ENCODE data around the gene TM4SF18.
"Not testable (repeated sequence)": the region's sequence is repeated elsewhere in the genome, so short reads cannot be mapped to it uniquely, and the experiment has no call there.

TM4SF18 gene

DNA sequence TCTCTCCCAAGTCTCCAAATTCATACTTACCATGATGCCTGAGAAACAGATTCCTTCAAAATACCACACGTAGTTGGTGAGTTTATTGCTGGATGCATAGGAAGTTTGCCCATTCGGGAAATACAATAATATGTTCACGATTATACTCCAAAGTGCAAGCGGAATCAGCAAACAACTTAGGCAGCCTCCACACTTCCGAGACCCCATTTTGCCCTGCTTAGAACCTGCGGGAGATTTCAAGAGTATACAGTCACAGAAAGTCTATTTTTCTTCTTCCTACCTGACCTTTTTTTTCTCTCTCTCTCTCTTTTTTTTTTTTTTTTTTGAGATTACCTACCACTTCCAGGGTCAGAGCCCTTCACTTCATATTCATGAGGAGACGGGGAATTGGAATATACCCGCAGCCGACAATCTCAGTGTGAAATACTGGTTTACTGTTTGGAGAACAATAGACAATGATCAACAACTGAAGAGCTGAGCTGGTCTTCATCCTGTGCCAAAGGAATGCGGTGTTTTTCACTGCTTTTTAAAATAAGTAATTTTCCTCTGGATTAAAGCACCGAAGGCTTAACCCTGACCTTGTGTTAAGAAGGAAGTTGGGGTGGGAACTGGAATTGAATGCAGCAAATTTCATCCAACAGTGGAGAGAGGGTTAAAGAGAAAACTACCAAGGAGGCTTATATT is at the start of gene TM4SF18:
Gene TM4SF18 (minus strand): TSS at position 461 of the 684 bp plus-strand sequence. CDS start 254 bp downstream, at position 207.
- Histone ChIP-seq H3K36me3 (ENCODE audit: insufficient read depth, low read length) (no peaks in the 10 kb centered on the region), H3K4me3 (no peak within 1 kb of the TSS), H3K9me3 (ENCODE audit: low read depth, low read length) (no peaks in the 10 kb centered on the region), H3K27ac (no peak within 1 kb of the TSS), H3K9ac (ENCODE audit: insufficient read length) (no peak within 1 kb of the TSS)
- no peak for DNase-seq (ENCODE audit: low read depth, low spot score)
- TF ChIP-seq POLR2AphosphoS5 (IDR thresholded peaks at IDR 0.05; ENCODE audit: borderline replicate concordance, low read depth, low read length) (no peak), FOXP2 (optimal IDR thresholded peaks at IDR 0.05; ENCODE audit: control extremely low read depth, extremely low read length, insufficient read depth) (no peak), EZH2 (IDR thresholded peaks at IDR 0.05) (no peak)

DNA sequence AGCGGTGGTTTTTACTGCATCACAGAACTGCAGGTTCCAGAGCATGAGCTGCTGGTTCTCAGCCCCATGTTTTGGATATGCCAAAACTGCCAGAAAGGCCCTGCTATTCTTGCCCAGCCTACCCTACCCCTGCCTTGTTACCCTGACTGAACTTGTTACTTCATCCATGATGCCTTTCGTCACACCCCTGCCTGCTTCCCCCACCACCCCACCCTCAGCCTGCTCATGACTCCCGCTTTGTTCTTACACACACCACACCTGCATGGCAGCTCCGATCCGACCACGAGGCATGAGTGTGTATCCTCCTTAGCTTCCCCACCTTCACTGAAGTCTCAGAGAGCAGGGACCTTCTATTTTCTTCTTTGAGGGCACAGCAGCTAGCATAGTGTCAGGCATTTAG is 49.1 kb upstream of the TM4SF18 start:
- Histone ChIP-seq H3K9me3 (ENCODE audit: low read depth, low read length) (no peaks in the 10 kb centered on the region), H3K36me3 (ENCODE audit: insufficient read depth, low read length) (no peaks in the 10 kb centered on the region), H3K4me3 (no peak overlapping the region), H3K27ac (no peak overlapping the region), H3K9ac (ENCODE audit: insufficient read length) (no peak overlapping the region)
- no peak for DNase-seq (ENCODE audit: low read depth, low spot score)
- no peak for TF ChIP-seq FOXP2 (optimal IDR thresholded peaks at IDR 0.05; ENCODE audit: control extremely low read depth, extremely low read length, insufficient read depth)
- TF ChIP-seq EZH2 (IDR thresholded peaks at IDR 0.05): no peak
- no peak for TF ChIP-seq POLR2AphosphoS5 (IDR thresholded peaks at IDR 0.05; ENCODE audit: borderline replicate concordance, low read depth, low read length)

DNA sequence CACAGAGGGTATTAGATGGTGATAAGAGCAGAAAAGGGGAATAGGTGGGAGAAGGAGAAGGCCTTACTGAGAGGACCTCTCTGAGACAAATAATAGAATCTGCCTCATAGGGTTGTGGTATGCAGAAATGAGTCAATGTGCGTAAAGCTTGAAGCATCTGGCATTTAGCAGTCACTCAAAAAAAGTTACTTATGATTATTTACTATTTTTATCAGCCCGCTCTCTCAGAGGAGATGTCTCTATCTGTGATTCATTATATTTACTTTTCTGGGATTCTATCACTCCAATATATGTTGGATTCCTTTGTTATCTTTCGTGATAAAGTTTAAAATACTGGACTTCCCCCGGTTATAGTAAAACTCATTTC is 48.6 kb upstream of the TM4SF18 start:
- DNase-seq (ENCODE audit: low read depth, low spot score): no peak
- Histone ChIP-seq H3K4me3 (no peak overlapping the region), H3K9me3 (ENCODE audit: low read depth, low read length) (no peaks in the 10 kb centered on the region), H3K36me3 (ENCODE audit: insufficient read depth, low read length) (no peaks in the 10 kb centered on the region), H3K27ac (no peak overlapping the region), H3K9ac (ENCODE audit: insufficient read length) (no peak overlapping the region)
- TF ChIP-seq POLR2AphosphoS5 (IDR thresholded peaks at IDR 0.05; ENCODE audit: borderline replicate concordance, low read depth, low read length): no peak
- TF ChIP-seq FOXP2 (optimal IDR thresholded peaks at IDR 0.05; ENCODE audit: control extremely low read depth, extremely low read length, insufficient read depth): no peak
- TF ChIP-seq EZH2 (IDR thresholded peaks at IDR 0.05): no peak

DNA sequence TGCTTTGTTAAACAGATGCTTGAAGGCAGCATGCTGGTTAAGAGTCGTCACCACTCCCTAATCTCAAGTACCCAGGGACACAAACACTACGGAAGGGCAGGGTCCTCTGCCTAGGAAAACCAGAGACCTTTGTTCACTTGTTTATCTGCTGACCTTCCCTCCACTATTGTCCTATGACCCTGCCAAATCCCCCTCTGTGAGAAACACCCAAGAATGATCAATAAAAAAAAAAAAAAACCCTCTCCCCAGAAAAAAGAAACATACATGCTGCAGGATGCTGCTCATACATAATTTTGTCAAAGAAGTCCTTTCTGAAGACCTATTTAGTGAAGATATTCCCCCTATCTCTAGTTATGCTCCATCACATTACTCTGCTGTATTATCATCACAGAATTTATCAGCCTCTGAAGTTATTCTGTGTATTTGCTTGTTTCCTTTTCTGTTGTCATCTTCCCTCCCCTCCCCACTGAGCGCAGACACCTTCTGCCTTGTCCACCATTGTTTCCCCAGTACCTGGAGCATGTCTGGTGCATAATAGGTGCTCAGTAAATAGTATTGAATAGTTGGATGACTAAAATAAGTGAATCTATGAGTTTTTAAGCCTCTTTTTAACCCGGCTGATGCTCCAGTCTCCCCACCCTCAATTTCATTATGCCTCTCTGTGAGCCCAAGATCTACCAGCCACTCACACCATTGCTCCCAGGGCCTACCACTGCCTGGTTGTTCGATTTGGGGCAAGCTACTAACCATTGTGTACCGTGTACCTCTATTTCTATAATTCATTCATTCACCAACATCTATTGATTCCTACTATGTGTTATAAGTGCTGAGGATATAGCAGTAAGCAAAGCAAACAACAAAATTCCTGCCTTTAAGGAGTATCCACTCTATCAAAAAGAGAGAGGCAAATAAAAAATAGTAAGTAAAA is 48.0 kb upstream of the TM4SF18 start:
- no peaks in the 10 kb centered on the region for H3K9me3 ChIP-seq (ENCODE audit: low read depth, low read length)
- H3K9ac ChIP-seq (ENCODE audit: insufficient read length): no peak overlapping the region
- H3K4me3 ChIP-seq: no peak overlapping the region
- no peaks in the 10 kb centered on the region for H3K36me3 ChIP-seq (ENCODE audit: insufficient read depth, low read length)
- DNase-seq (ENCODE audit: low read depth, low spot score): no peak
- TF ChIP-seq EZH2 (IDR thresholded peaks at IDR 0.05) (no peak), POLR2AphosphoS5 (IDR thresholded peaks at IDR 0.05; ENCODE audit: borderline replicate concordance, low read depth, low read length) (no peak), FOXP2 (optimal IDR thresholded peaks at IDR 0.05; ENCODE audit: control extremely low read depth, extremely low read length, insufficient read depth) (no peak)
- H3K27ac ChIP-seq: no peak overlapping the region

DNA sequence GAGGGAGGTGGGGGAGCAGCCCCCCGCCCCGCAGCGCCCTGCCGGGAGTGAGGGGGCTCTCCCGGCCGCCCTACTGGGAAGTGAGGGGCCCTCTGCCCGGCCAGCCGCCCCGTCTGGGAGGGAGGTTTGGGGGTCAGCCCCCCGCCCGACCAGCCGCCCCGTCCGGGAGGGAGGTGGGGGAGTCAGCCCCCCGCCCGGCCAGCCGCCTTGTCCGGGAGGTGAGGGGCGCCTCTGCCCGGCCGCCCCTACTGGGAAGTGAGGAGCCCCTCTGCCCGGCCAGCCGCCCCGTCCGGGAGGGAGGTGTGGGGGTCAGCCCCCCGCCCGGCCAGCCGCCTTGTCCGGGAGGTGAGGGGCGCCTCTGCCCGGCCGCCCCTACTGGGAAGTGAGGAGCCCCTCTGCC is 46.8 kb upstream of the TM4SF18 start:
- H3K4me3 ChIP-seq; H3K9me3 ChIP-seq (ENCODE audit: low read depth, low read length); H3K27ac ChIP-seq; H3K9ac ChIP-seq (ENCODE audit: insufficient read length); H3K36me3 ChIP-seq (ENCODE audit: insufficient read depth, low read length); DNase-seq (ENCODE audit: low read depth, low spot score): not testable (repeated sequence)

DNA sequence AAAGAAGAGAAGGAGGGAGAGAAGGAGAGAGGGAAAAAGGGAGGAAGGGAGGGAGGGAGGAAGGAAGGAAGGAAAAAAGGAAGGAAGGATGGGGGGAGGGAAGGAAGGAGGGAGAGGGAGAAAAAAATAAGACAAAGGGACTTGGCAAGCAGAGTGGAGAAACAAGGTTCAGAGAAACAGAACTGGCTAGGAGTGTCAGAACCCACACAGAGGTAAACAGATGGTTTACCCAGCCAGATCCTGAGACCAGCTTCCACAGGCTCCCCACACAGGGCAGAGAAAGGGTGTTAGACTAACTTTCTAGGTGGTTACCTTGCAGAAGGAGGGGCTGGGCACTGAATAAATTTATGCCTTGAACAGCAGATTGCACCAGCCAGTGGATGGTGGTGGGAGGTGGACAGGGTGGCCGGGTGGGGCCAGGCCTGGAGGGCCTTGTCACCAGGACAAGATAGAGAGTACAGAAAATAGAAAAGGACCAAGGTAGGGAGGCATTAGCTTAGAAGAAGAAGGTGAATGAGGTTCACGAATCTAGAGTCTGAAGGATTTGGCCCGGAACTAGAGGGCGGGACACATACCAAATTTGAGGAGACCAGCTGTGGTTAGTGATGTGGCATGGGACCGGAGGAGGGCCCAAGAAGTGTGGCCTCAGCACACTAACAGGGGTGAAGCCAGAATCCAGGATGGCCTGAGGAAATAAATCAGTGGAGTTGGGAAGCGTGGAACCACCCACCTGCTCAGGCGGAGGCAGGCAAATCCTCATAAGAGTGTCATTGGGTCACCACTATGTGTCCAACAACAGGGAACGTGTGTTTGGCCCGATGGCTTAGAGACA is 45.3 kb upstream of the TM4SF18 start:
- H3K9ac ChIP-seq (ENCODE audit: insufficient read length): no peak overlapping the region

DNA sequence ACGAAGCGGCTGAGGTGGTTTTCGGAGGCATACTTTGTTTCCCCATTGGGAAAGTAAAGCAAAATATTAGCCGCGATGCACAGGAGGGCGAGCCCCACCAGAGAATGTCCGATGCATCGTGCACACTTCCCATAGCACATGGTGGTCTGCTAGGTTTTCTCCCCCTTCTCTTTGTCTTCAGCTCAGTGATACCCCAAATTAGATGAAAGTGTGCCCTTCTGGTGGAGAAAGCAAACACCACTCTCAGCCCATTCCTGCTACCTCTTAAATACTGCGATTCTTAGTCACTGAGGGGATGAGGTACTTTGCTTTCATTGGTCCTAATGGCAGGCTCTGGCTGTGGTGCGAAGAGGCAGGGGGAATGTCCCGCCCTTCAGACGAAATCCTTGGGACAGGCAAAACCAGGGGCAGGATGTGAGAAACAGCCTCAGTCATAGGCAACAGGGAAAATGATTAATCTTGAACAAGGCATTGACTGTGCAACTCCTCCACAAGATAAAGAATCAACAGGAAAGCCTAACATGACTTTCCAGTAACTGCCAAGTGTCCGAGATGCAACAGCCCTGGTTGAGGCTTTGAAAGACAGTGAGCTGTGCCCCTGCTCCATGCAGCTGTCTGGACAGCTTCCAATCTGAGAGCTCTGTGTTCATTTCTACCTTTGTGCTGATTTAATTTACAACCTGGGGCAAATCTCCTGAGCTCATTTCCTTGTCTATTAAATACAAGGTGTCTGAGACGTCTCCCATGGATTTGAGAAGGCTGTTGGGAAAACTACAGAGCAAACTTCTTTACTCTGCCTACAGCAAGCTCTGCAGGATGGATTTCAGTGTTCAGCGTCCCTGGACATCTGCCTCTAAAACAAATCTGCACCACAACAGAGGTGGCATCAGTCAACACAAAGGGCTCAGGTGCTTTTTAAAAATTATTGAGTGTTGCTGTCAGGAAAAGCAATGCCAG is 44.2 kb upstream of the TM4SF18 start, which contains the start of gene TM4SF1:
Gene TM4SF1 (minus strand): TSS at position 242 of the 957 bp plus-strand sequence. CDS start 102 bp downstream, at position 140.
- Histone ChIP-seq H3K9ac (ENCODE audit: insufficient read length) (no peak within 1 kb of the TSS), H3K4me3 (no peak within 1 kb of the TSS), H3K36me3 (ENCODE audit: insufficient read depth, low read length) (no peaks in the 10 kb centered on the region), H3K9me3 (ENCODE audit: low read depth, low read length) (no peaks in the 10 kb centered on the region), H3K27ac (no peak within 1 kb of the TSS)
- no peak for TF ChIP-seq EZH2 (IDR thresholded peaks at IDR 0.05)
- TF ChIP-seq FOXP2 (optimal IDR thresholded peaks at IDR 0.05; ENCODE audit: control extremely low read depth, extremely low read length, insufficient read depth): no peak
- no peak for TF ChIP-seq POLR2AphosphoS5 (IDR thresholded peaks at IDR 0.05; ENCODE audit: borderline replicate concordance, low read depth, low read length)
- no peak for DNase-seq (ENCODE audit: low read depth, low spot score)

More for the DNA sequence above, 45.3 kb upstream of the TM4SF18 start:
- DNase-seq (ENCODE audit: low read depth, low spot score): no peak
- H3K27ac ChIP-seq: no peak overlapping the region
- H3K36me3 ChIP-seq (ENCODE audit: insufficient read depth, low read length): no peaks in the 10 kb centered on the region
- no peak overlapping the region for H3K4me3 ChIP-seq
- H3K9me3 ChIP-seq (ENCODE audit: low read depth, low read length): no peaks in the 10 kb centered on the region
- TF ChIP-seq POLR2AphosphoS5 (IDR thresholded peaks at IDR 0.05; ENCODE audit: borderline replicate concordance, low read depth, low read length) (no peak), FOXP2 (optimal IDR thresholded peaks at IDR 0.05; ENCODE audit: control extremely low read depth, extremely low read length, insufficient read depth) (no peak), EZH2 (IDR thresholded peaks at IDR 0.05) (no peak)
